IMR-90 (cell line): ENCODE measurements around the gene AUTS2. TPM values are rescaled to one million over a fixed set of nuclear protein-coding genes. Genes with fewer than 3 reads are reported as not detected.

ENCODE experiments used
- ATAC-seq: fragments of 200-7000 bp; cut with Tn5 transposase; 2 replicates; pipeline ENCODE4 v1.9.1; 2020; ENCODE audit warnings: low read depth, mild to moderate bottlenecking, moderate library complexity
- BruUV-seq: library from RNA; stranded (reverse); fragments of 400-500 nt; replicated peaks from 2 replicates; lab custom pipeline; 2021; lab: Mats Ljungman, UMichigan
- CTCF ChIA-PET: fragments of 300-600 bp; formaldehyde crosslinking; extraction: SDS; loops from one replicate; lab custom pipeline; 2021; ENCODE audit warnings: antibody characterized with exemption; lab: Yijun Ruan, JAX
- POLR2A ChIA-PET: fragments of 300-600 bp; sonication (Branson Sonifier 250); formaldehyde crosslinking; loops from one replicate; lab custom pipeline; 2022; ENCODE audit warnings: antibody characterized with exemption; ENCODE audit not compliant: unreplicated experiment; lab: Charles Lee
- DNase-seq: peaks from one replicate; pipeline ENCODE4 v3.0.0; 2013
- H2AFZ ChIP-seq: replicated peaks from 2 replicates; pipeline ENCODE3; 2013; ENCODE audit warnings: low read length, mild to moderate bottlenecking; ENCODE audit not compliant: poor library complexity
- H2AK5ac ChIP-seq: 2 replicates; pipeline ENCODE4 v1.6.1; 2013; ENCODE audit warnings: low read depth, low read length, inconsistent platforms
- H2AK9ac ChIP-seq: replicated peaks from 2 replicates; pipeline ENCODE3; 2013; ENCODE audit warnings: mild to moderate bottlenecking, low read depth, low read length, moderate library complexity; ENCODE audit not compliant: poor library complexity
- H2BK120ac ChIP-seq: 2 replicates; pipeline ENCODE4 v1.6.1; 2013; ENCODE audit warnings: low read depth, low read length, inconsistent platforms
- H2BK15ac ChIP-seq: 3 replicates; pipeline ENCODE4 v1.6.1; 2013; ENCODE audit warnings: low read depth, low read length, inconsistent platforms
- H2BK20ac ChIP-seq: 2 replicates; pipeline ENCODE4 v1.6.1; 2013; ENCODE audit warnings: low read depth, mild to moderate bottlenecking, inconsistent platforms, low read length, moderate library complexity
- H2BK5ac ChIP-seq: 2 replicates; pipeline ENCODE4 v1.6.1; 2013; ENCODE audit warnings: mild to moderate bottlenecking, low read depth, low read length, inconsistent platforms; ENCODE audit not compliant: poor library complexity, severe bottlenecking
- H3K14ac ChIP-seq: replicated peaks from 2 replicates; pipeline ENCODE4 v1.6.1; 2013; ENCODE audit warnings: low read depth, low read length, inconsistent platforms
- H3K18ac ChIP-seq: 2 replicates; pipeline ENCODE4 v1.6.1; 2013; ENCODE audit warnings: low read depth, low read length, control low read depth
- H3K23ac ChIP-seq: 2 replicates; pipeline ENCODE4 v1.6.1; 2013; ENCODE audit warnings: low read depth, low read length, inconsistent platforms
- H3K27ac ChIP-seq: 2 replicates; pipeline ENCODE4 v1.5.1; 2013; ENCODE audit warnings: mild to moderate bottlenecking, control low read depth, low read length; ENCODE audit not compliant: insufficient read depth
- H3K27me3 ChIP-seq: 2 replicates; pipeline ENCODE4 v1.6.1; 2013; ENCODE audit warnings: low read length; ENCODE audit not compliant: control insufficient read depth, insufficient read depth
- H3K36me3 ChIP-seq: 2 replicates; pipeline ENCODE4 v1.6.1; 2013; ENCODE audit warnings: low read length, mixed read lengths; ENCODE audit not compliant: control insufficient read depth, insufficient read depth
- H3K4ac ChIP-seq: 2 replicates; pipeline ENCODE4 v1.6.1; 2013; ENCODE audit warnings: low read depth, low read length, inconsistent platforms
- H3K4me1 ChIP-seq: 2 replicates; pipeline ENCODE4 v1.6.1; 2013; ENCODE audit warnings: low read length, mixed read lengths; ENCODE audit not compliant: control insufficient read depth, insufficient read depth
- H3K4me2 ChIP-seq: 2 replicates; pipeline ENCODE4 v1.6.1; 2013; ENCODE audit warnings: low read depth, mild to moderate bottlenecking, control low read depth, low read length, moderate library complexity
- H3K4me3 ChIP-seq: 2 replicates; pipeline ENCODE4 v1.5.1; 2013; ENCODE audit warnings: low read depth, mild to moderate bottlenecking, control low read depth, low read length, moderate library complexity; ENCODE audit not compliant: insufficient read depth
- H3K56ac ChIP-seq: 2 replicates; pipeline ENCODE4 v1.6.1; 2013; ENCODE audit warnings: low read length, inconsistent platforms; ENCODE audit not compliant: insufficient read depth; ENCODE audit errors: extremely low read depth
- H3K79me1 ChIP-seq, 2 experiments: 2 replicates each; pipeline ENCODE4 v1.6.1; 2013; ENCODE audit warnings: low read length in 2 of 2, inconsistent platforms in 1 of 2, low read depth in 1 of 2
- H3K9ac ChIP-seq: 2 replicates; pipeline ENCODE4 v1.6.1; 2013; ENCODE audit warnings: low read depth, low read length, control low read depth
- H3K9me1 ChIP-seq: 2 replicates; pipeline ENCODE4 v1.6.1; 2013; ENCODE audit warnings: low read length, inconsistent platforms; ENCODE audit not compliant: insufficient read depth
- H3K9me3 ChIP-seq: 2 replicates; pipeline ENCODE4 v1.6.1; 2013; ENCODE audit warnings: low read length; ENCODE audit not compliant: control insufficient read depth, insufficient read depth
- H4K20me1 ChIP-seq: 2 replicates; pipeline ENCODE4 v1.6.1; 2013; ENCODE audit warnings: low read length, inconsistent platforms; ENCODE audit not compliant: insufficient read depth
- H4K5ac ChIP-seq: 2 replicates; pipeline ENCODE4 v1.6.1; 2013; ENCODE audit warnings: mild to moderate bottlenecking, low read depth, low read length, control low read depth
- H4K8ac ChIP-seq, 2 experiments: 2 replicates each; pipeline ENCODE4 v1.6.1; 2013; ENCODE audit warnings: low read depth in 2 of 2, low read length in 2 of 2, control low read depth in 1 of 2, inconsistent platforms in 1 of 2
- H4K91ac ChIP-seq: 2 replicates; pipeline ENCODE4 v1.6.1; 2013; ENCODE audit warnings: low read depth, low read length, inconsistent platforms; ENCODE audit not compliant: insufficient read depth
- FOS ChIP-seq: fragments of 150-350 bp; IDR thresholded peaks from 2 replicates; pipeline ENCODE4 v1.6.1; 2016; ENCODE audit warnings: low read depth, low read length
- MAZ ChIP-seq: IDR thresholded peaks from 2 replicates; pipeline ENCODE4 v1.6.1; 2012; ENCODE audit warnings: low read depth, mild to moderate bottlenecking, low read length, improper control_type of control experiment, moderate library complexity, borderline replicate concordance
- RAD21 ChIP-seq: IDR thresholded peaks from 2 replicates; pipeline ENCODE4 v1.6.1; 2012; ENCODE audit warnings: low read length, improper control_type of control experiment
- RCOR1 ChIP-seq: IDR thresholded peaks from 2 replicates; pipeline ENCODE4 v1.6.1; 2012; ENCODE audit warnings: mild to moderate bottlenecking, low read length, improper control_type of control experiment; ENCODE audit not compliant: insufficient replicate concordance
- USF2 ChIP-seq: fragments of 150-350 bp; IDR thresholded peaks from 2 replicates; pipeline ENCODE4 v1.6.1; 2017; ENCODE audit warnings: mild to moderate bottlenecking, antibody characterized with exemption, low read length, low read depth
- WGBS, 2 experiments: methylation state at CpG; one replicate each; pipeline versions ENCODE4 v1.1.5 to v1.1.7; 2013; ENCODE audit warnings: missing lambda C conversion rate in 2 of 2; ENCODE audit not compliant: insufficient read length in 1 of 2; ENCODE audit errors: extremely low coverage in 2 of 2; 5-methylcytosine and 5-hydroxymethylcytosine counted together
- dilution Hi-C: fragments of 300-500 bp; cut with HindIII; formaldehyde crosslinking; loops from one replicate; pipeline ENCODE4 v1.14.3; 2018; ENCODE audit warnings: low sequenced_read_pairs; ENCODE audit not compliant: unreplicated experiment
- in situ Hi-C: fragments of 300-500 bp; cut with MboI; formaldehyde crosslinking; loops from 3 replicates; pipeline ENCODE4 v1.14.3; 2019; ENCODE audit warnings: low sequenced_read_pairs, inconsistent platforms, mixed read lengths
- intact Hi-C: fragments of 100-400 bp; cut with micrococcal nuclease; formaldehyde crosslinking; loops from 2 replicates; pipeline ENCODE4 v1.10.0; 2022
- polyA plus RNA-seq, 3 experiments: library from polyadenylated mRNA; depleted of rRNA; stranded (reverse); fragments of >200 nt; gene quantifications; 2 replicates each; pipeline ENCODE4 v1.2.3, GENCODE V29; 2012; ENCODE audit warnings: low replicate concordance in 1 of 3
- total RNA-seq: library from RNA; depleted of rRNA; stranded (reverse); fragments of >200 nt; gene quantifications from 2 replicates; pipeline ENCODE4 v1.2.3, GENCODE V29; 2012

The AUTS2 gene
- total and polyA plus RNA-seq, 2 of the 4 experiments (the other 2 are of a cell fraction): 0.90 to 3.0 TPM

- no peak for DNase-seq
- ChIA-PET CTCF (no interaction called here), POLR2A (no interaction called here)
- Histone ChIP-seq H2BK120ac (no peak overlapping the region), H3K4me1 (peaks cover 5% of the 10 kb centered on the region; the same call in 1 of the 2 replicates), H3K23ac (no peak overlapping the region), H3K27me3 (no peaks in the 10 kb centered on the region), H2AK9ac (no peak overlapping the region), H4K5ac (no peak overlapping the region), H3K4me3 (no peak overlapping the region), H4K20me1 (peaks cover 9% of the 10 kb centered on the region; the same call in 1 of the 2 replicates), H2AK5ac (no peak overlapping the region), H3K9me3 (peaks cover 2% of the 10 kb centered on the region; the same call in 1 of the 2 replicates), H3K79me1 (peaks cover 3 to 9% of the 10 kb centered on the region in 2 experiments; a peak in 2 of 4 replicates), H3K14ac (no peak overlapping the region), H3K36me3 (no peaks in the 10 kb centered on the region), H3K9ac (no peak overlapping the region), H2BK15ac (no peak overlapping the region), H3K56ac (no peak overlapping the region), H2BK5ac (no peak overlapping the region), H3K9me1 (0 out of 2 replicates have a peak, but pooled peaks cover 3% of the 10 kb centered on the region), H3K4ac (no peak overlapping the region), H3K4me2 (no peak overlapping the region), H2AFZ (no peak overlapping the region), H3K27ac (no peak overlapping the region), H2BK20ac (no peak overlapping the region), H4K91ac (no peak overlapping the region), H4K8ac (no peak overlapping the region), H3K18ac (no peak overlapping the region)
- dilution Hi-C loops (no loop called here), in situ Hi-C loops (no loop called here), intact Hi-C loops (no loop called here)
- 100% methylated on average over 1 of the region's 5 CpGs; no CpG with 5 or more reads in 1 of the 2 experiments for WGBS, 2 experiments
- no TSS peak for BruUV-seq
- ATAC-seq: no peak
- TF ChIP-seq FOS (no peak), USF2 (no peak), MAZ (no peak), RAD21 (no peak), RCOR1 (no peak)
Measured at GRCh38 chr7:70712942-70713341, 1114.7 kb downstream of the AUTS2 start.
